Brain microvascular endothelial cell (primary cell): ENCODE results near the gene UBE2O.

Source experiments
- DNase-seq: peaks from one replicate; pipeline ENCODE4 v3.0.0-alpha.2; 2020
- H3K27ac ChIP-seq: fragments of 250-450 bp; sonication (Bioruptor Pico); 2 replicates; pipeline ENCODE4 v1.5.1; 2020; ENCODE audit warnings: mild to moderate bottlenecking, moderate library complexity
- H3K27me3 ChIP-seq: fragments of 250-450 bp; sonication (Bioruptor Pico); replicated peaks from 2 replicates; pipeline ENCODE4 v1.5.1; 2020; ENCODE audit warnings: mild to moderate bottlenecking
- H3K36me3 ChIP-seq: fragments of 250-450 bp; sonication (Bioruptor Pico); replicated peaks from 2 replicates; pipeline ENCODE4 v1.5.1; 2020; ENCODE audit warnings: mild to moderate bottlenecking
- H3K4me3 ChIP-seq: 2 replicates; pipeline ENCODE4 v1.5.1; 2011; ENCODE audit warnings: low read depth, mild to moderate bottlenecking, control low read depth, low read length, moderate library complexity
- in situ Hi-C: cut with HindIII; loops from 2 replicates; pipeline ENCODE4 v1.10.0; 2017; ENCODE audit warnings: low sequenced_read_pairs, low pct_ligation_motif_present
- TF ChIP-seq, protein P1 (sequence below): IDR thresholded peaks from 2 replicates; pipeline ENCODE4 v1.5.1; 2011; ENCODE audit warnings: low read depth, mild to moderate bottlenecking, moderate library complexity, low read length, control low read depth, inconsistent platforms; ENCODE audit errors: missing control alignments

UBE2O gene

DNA sequence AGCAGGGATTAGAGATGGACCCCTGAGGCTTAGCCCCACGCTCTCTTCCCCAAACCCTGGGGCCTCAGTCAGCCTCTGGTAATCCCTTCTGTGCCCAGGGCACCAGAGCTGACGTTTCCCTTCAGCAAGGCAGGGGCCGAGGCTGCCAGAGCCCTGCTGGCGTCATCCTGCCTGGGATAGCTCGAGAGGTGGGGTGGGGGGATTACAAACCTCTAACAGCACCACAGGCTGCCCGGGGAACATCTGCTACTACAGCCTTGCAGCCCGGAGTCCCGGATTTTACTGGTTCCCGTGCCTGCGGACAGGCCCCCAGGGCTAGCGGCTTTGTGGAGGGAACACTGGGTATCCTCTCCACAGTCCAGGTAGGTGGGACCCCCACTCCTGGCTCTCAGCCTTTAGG is 14.4 kb upstream of the UBE2O start, which contains the start of gene AANAT:
AANAT (plus strand) TSS at position 238 of the 400 bp plus-strand sequence. CDS start 1,144 bp downstream, outside the sequence.
- no peak within 1 kb of the TSS for H3K4me3 ChIP-seq
- DNase-seq, result no peak
- peaks cover 11% of the 10 kb centered on the region for H3K36me3 ChIP-seq
- H3K27me3 ChIP-seq, result no peaks in the 10 kb centered on the region
- no peak within 1 kb of the TSS for H3K27ac ChIP-seq
- in situ Hi-C loops, result no loop called here
- TF ChIP-seq, protein P1, sequence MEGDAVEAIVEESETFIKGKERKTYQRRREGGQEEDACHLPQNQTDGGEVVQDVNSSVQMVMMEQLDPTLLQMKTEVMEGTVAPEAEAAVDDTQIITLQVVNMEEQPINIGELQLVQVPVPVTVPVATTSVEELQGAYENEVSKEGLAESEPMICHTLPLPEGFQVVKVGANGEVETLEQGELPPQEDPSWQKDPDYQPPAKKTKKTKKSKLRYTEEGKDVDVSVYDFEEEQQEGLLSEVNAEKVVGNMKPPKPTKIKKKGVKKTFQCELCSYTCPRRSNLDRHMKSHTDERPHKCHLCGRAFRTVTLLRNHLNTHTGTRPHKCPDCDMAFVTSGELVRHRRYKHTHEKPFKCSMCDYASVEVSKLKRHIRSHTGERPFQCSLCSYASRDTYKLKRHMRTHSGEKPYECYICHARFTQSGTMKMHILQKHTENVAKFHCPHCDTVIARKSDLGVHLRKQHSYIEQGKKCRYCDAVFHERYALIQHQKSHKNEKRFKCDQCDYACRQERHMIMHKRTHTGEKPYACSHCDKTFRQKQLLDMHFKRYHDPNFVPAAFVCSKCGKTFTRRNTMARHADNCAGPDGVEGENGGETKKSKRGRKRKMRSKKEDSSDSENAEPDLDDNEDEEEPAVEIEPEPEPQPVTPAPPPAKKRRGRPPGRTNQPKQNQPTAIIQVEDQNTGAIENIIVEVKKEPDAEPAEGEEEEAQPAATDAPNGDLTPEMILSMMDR, result no peak

DNA sequence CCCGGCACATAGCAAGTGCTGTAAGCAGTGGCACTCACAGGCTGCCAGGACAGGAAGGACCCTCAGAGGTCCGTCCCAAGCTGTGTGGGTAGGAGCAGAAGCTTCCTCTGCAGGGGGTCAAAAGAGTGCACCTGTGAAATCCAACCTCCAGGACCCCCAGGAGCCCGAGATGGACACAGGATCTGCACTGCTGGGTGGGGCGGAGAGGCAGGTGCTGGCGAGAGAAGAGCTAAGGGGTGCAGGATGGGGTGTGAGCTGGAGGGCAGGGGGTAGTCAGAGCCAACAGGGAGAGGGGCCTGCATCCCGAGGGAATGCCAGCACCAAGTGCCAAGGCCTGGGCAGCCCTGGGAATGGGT is 13.8 kb upstream of the UBE2O start:
- in situ Hi-C loops, result no loop called here
- no peak overlapping the region for H3K4me3 ChIP-seq
- TF ChIP-seq, protein P1, result no peak
- no peak overlapping the region for H3K27ac ChIP-seq
- H3K27me3 ChIP-seq, result no peaks in the 10 kb centered on the region
- no peak for DNase-seq
- peaks cover 8% of the 10 kb centered on the region for H3K36me3 ChIP-seq

DNA sequence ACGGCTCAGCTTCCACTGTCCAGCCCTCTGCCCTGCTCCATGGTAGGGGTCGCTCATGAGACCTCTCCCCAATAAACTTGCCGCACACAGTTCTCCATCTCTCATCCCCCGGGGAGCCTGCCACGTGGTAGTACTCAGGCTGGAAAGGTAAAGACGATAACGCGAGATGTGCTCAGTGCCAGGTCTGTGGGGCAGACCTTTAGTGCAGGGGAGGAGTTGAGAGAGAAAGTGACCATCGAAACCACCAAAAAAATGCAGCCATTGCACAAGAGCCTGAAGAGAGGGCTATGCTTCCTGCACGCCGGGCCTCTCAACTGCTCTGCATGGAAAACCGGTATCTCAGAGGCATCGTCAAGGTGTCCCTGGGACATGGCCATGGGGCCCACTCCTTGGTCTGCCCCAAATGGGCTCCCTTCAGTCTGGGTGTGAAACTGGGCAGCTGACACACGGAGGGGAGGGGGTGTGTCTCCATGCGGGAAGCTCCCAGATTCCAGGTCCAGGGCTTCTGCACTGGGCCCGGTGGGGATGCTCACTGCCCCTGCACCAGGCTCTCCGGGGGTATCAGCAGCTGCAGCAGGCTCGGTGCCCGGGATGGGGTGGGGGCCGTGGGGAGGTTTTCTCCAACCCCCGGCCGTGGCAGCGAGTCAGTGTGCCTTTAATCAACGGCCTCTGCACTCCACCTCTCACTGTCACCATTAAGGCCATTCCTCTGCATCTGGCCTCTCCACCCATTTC is 9.8 kb upstream of the UBE2O start:
- no peaks in the 10 kb centered on the region for H3K27me3 ChIP-seq
- H3K27ac ChIP-seq, result no peak overlapping the region
- no peaks in the 10 kb centered on the region for H3K36me3 ChIP-seq
- DNase-seq, result no peak
- TF ChIP-seq, protein P1, result no peak
- H3K4me3 ChIP-seq, result no peak overlapping the region
- in situ Hi-C loops, result loop anchor here (5.0 kb wide), 1 partner anchor 45 kb away; no protein-coding TSS in a partner anchor

DNA sequence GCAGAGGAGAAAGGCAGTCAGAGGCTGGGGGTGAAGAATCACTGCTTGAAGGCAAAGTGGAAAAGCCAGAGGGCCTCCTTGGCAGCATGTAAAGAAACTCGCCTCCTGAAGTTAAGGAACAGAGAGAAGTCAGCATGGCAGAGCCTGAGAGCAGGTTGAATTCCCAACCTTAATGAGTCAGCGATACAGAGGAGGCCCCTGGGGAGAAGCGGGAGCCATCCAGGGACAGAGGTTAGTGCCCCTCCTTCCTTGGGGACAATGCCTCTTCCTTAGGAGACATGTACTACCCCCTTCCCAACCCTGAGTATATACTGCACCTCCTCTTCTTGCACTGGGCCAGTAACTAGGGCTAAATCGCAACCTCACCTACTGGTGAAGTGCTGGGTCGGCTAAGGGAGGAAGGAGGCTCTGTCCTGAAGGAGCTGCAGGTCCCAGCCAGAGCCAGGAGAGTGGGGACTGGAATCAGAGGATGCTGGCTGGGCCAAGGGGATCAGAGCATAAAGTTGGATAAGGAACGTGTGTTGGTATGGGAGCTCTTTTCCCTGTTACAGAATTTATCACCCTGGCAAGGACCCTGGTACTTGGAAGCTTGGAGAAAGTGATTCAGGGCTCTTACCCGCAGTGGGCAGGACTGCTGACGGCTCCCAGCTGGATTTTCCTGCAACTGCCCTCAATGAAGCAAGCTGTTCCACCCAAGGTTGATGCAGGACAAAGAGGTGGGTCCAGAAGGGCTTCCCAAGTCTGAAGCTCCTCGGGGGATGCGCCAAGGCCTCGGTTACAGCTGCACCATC is 9.0 kb upstream of the UBE2O start:
- Histone ChIP-seq H3K36me3 (no peaks in the 10 kb centered on the region), H3K4me3 (no peak overlapping the region), H3K27ac (no peak overlapping the region), H3K27me3 (no peaks in the 10 kb centered on the region)
- TF ChIP-seq, protein P1, result no peak
- in situ Hi-C loops, result loop anchor here (5.0 kb wide), 1 partner anchor 45 kb away; no protein-coding TSS in a partner anchor
- no peak for DNase-seq

DNA sequence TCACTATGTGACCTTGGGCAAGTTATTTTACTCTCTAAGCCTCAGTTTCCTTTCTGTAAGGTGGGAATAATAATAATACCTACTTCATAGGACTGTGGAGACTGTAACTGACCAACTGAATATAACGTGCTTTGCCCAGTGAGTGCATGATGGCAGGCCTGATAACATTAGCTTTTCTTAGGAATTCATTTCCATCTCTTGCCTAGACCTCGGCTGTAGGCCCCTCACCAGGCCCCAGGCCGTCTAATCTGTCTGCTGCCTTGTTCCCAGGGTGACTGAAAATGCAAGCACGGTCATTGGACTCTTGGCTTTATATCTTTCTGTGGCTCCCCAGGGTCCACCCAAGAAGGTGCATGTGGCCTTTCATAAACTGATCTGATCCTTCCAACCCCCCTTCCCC is 6.7 kb upstream of the UBE2O start:
- no peaks in the 10 kb centered on the region for H3K27me3 ChIP-seq
- no peaks in the 10 kb centered on the region for H3K36me3 ChIP-seq
- in situ Hi-C loops, result loop anchor here (5.0 kb wide), 1 partner anchor 48 kb away; no protein-coding TSS in a partner anchor
- no peak for DNase-seq
- no peak overlapping the region for H3K27ac ChIP-seq
- H3K4me3 ChIP-seq, result no peak overlapping the region
- TF ChIP-seq, protein P1, result no peak
